WERI-Rb-1 (cell line): ENCODE data around the gene MACROD2.

Source experiments
- DNase-seq: peaks from one replicate; pipeline ENCODE4 v3.0.0-alpha.2; 2020
- H3K27ac ChIP-seq: fragments of 250-450 bp; sonication (Bioruptor Pico); 2 replicates; pipeline ENCODE4 v1.5.1; 2020; ENCODE audit warnings: mild to moderate bottlenecking, moderate library complexity
- H3K27me3 ChIP-seq: fragments of 250-450 bp; sonication (Bioruptor Pico); 2 replicates; pipeline ENCODE4 v1.5.1; 2021; ENCODE audit warnings: mild to moderate bottlenecking, low read depth, moderate library complexity; ENCODE audit not compliant: insufficient read depth, severe bottlenecking
- H3K36me3 ChIP-seq: fragments of 250-450 bp; sonication (Bioruptor Pico); 2 replicates; pipeline ENCODE4 v1.5.1; 2020; ENCODE audit warnings: mild to moderate bottlenecking, moderate library complexity
- H3K4me3 ChIP-seq: 2 replicates; pipeline ENCODE4 v1.5.1; 2011; ENCODE audit warnings: low read depth, mild to moderate bottlenecking, control low read depth, low read length
- H3K9me3 ChIP-seq: fragments of 250-450 bp; sonication (Bioruptor Pico); 2 replicates; pipeline ENCODE4 v1.5.1; 2021; ENCODE audit warnings: mild to moderate bottlenecking, moderate library complexity; ENCODE audit not compliant: severe bottlenecking
- CTCF ChIP-seq: IDR thresholded peaks from 2 replicates; pipeline ENCODE4 v1.5.1; 2011; ENCODE audit warnings: low read depth, mild to moderate bottlenecking, control low read depth, inconsistent platforms, low read length

The MACROD2 gene

GRCh38 chr20:15905661-15906060, 1910.3 kb downstream of the MACROD2 start:
- no peaks in the 10 kb centered on the region for H3K27me3 ChIP-seq
- no peaks in the 10 kb centered on the region for H3K36me3 ChIP-seq
- no peak for TF ChIP-seq CTCF
- no peak for DNase-seq
- H3K9me3 ChIP-seq: no peaks in the 10 kb centered on the region
- H3K4me3 ChIP-seq: no peak overlapping the region
- H3K27ac ChIP-seq: no peak overlapping the region

GRCh38 chr20:15909995-15910394, 1914.7 kb downstream of the MACROD2 start:
- no peak for TF ChIP-seq CTCF
- no peak for DNase-seq

GRCh38 chr20:15911581-15911980, 1916.3 kb downstream of the MACROD2 start:
- Histone ChIP-seq H3K36me3 (no peaks in the 10 kb centered on the region), H3K27ac (no peak overlapping the region), H3K9me3 (no peaks in the 10 kb centered on the region), H3K4me3 (no peak overlapping the region), H3K27me3 (no peaks in the 10 kb centered on the region)
- no peak for TF ChIP-seq CTCF
- no peak for DNase-seq

More at GRCh38 chr20:15909995-15910394, 1914.7 kb downstream of the MACROD2 start:
- no peaks in the 10 kb centered on the region for H3K9me3 ChIP-seq
- H3K27me3 ChIP-seq: no peaks in the 10 kb centered on the region
- H3K4me3 ChIP-seq: no peak overlapping the region
- no peak overlapping the region for H3K27ac ChIP-seq
- H3K36me3 ChIP-seq: no peaks in the 10 kb centered on the region

- no peak for DNase-seq
- Histone ChIP-seq H3K27ac (no peak overlapping the region), H3K27me3 (no peaks in the 10 kb centered on the region), H3K4me3 (no peak overlapping the region), H3K9me3 (no peaks in the 10 kb centered on the region), H3K36me3 (no peaks in the 10 kb centered on the region)
- TF ChIP-seq CTCF: no peak
These were observed 1918.2 kb downstream of the MACROD2 start for GRCh38 chr20:15913391-15914025.

- H3K36me3 ChIP-seq: no peaks in the 10 kb centered on the region
- no peaks in the 10 kb centered on the region for H3K9me3 ChIP-seq
- no peak for DNase-seq
- no peaks in the 10 kb centered on the region for H3K27me3 ChIP-seq
- TF ChIP-seq CTCF: no peak
- H3K27ac ChIP-seq: no peak overlapping the region
- no peak overlapping the region for H3K4me3 ChIP-seq
These were observed 1921.3 kb downstream of the MACROD2 start for GRCh38 chr20:15916623-15917022.

GRCh38 chr20:15917283-15917682, 1922.0 kb downstream of the MACROD2 start:
- Histone ChIP-seq H3K36me3 (no peaks in the 10 kb centered on the region), H3K9me3 (no peaks in the 10 kb centered on the region), H3K27me3 (no peaks in the 10 kb centered on the region), H3K4me3 (no peak overlapping the region), H3K27ac (no peak overlapping the region)
- no peak for TF ChIP-seq CTCF
- DNase-seq: no peak
